PC-3 (cell line): Measurements from ENCODE around the gene SAMD13.

Experiments
- EZH2 ChIP-seq: fragments of 300-600 bp; sonication (generic); IDR thresholded peaks from one replicate; pipeline ENCODE4 v1.6.1; 2017; ENCODE audit warnings: antibody characterized with exemption, mild to moderate bottlenecking, low read length; ENCODE audit not compliant: unreplicated experiment
- EZH2phosphoT487 ChIP-seq: fragments of 300-600 bp; sonication (generic); IDR thresholded peaks from 2 replicates; pipeline ENCODE4 v1.6.1; 2018; ENCODE audit warnings: mild to moderate bottlenecking, antibody characterized with exemption, low read length, borderline replicate concordance
- TF ChIP-seq, protein P1 (sequence below): fragments of 300-600 bp; sonication (generic); conservative IDR thresholded peaks from 2 replicates; pipeline ENCODE4 v1.5.1; 2017; ENCODE audit warnings: antibody characterized with exemption, low read depth, mild to moderate bottlenecking, low read length

DNA sequence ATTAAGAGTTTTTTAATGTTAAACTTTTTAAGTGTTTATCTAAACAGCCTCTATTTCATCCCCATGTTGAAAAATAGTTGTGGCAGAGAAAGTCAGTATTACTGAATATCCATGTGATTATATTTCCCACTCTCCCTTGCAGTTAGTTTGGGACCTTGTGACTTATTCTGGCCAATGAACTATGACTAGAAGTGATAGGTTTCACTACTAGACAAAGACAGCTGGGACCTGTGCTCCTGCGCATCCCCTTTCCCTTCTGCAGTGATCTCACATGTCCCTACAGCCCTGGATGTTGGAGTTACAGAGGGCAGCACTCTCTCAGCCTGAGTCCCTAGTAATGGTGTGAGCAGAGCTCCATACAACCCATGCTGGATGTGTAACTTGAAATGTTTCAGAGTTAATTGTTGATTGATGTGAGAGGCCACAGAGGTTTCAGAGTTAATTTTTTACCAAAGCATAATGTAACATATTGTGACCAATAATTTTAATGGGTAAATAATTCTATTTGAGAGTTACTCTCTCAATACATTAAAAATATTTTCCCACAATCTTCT lies 18.7 kb upstream of the SAMD13 start:
- TF ChIP-seq, protein P1, sequence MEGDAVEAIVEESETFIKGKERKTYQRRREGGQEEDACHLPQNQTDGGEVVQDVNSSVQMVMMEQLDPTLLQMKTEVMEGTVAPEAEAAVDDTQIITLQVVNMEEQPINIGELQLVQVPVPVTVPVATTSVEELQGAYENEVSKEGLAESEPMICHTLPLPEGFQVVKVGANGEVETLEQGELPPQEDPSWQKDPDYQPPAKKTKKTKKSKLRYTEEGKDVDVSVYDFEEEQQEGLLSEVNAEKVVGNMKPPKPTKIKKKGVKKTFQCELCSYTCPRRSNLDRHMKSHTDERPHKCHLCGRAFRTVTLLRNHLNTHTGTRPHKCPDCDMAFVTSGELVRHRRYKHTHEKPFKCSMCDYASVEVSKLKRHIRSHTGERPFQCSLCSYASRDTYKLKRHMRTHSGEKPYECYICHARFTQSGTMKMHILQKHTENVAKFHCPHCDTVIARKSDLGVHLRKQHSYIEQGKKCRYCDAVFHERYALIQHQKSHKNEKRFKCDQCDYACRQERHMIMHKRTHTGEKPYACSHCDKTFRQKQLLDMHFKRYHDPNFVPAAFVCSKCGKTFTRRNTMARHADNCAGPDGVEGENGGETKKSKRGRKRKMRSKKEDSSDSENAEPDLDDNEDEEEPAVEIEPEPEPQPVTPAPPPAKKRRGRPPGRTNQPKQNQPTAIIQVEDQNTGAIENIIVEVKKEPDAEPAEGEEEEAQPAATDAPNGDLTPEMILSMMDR: no peak
- TF ChIP-seq EZH2phosphoT487: no peak
- no peak for TF ChIP-seq EZH2
